Natural killer cell (primary cell): ENCODE measurements around the gene LGALS1. TPM values are rescaled to one million over a fixed set of nuclear protein-coding genes. Genes with fewer than 3 reads are reported as not detected.

Source experiments
- ATAC-seq, 3 donors: fragments of 150-1000 bp in 2 of 3; fragments of 200-7000 bp in 1 of 3; cut with Tn5 transposase; 1 replicate in 1 of 3; 2 replicates in 2 of 3; pipeline ENCODE4 v1.10.0; 2021; ENCODE audit warnings: mild to moderate bottlenecking in 2 of 3, moderate library complexity in 2 of 3
- DNase-seq, 2 donors: peaks; one replicate each; pipeline versions ENCODE4 v3.0.0 to v3.0.0-alpha.2; 2013 to 2021; ENCODE audit warnings: mixed read lengths in 1 of 2
- H3K27ac ChIP-seq: one replicate; pipeline ENCODE4 v1.5.1; 2013; ENCODE audit warnings: mild to moderate bottlenecking, low read length
- H3K27me3 ChIP-seq: one replicate; pipeline ENCODE4 v1.6.1; 2013; ENCODE audit warnings: low read length; ENCODE audit not compliant: control insufficient read depth, insufficient read depth
- H3K36me3 ChIP-seq: one replicate; pipeline ENCODE4 v1.6.1; 2013; ENCODE audit warnings: low read length; ENCODE audit not compliant: control insufficient read depth, insufficient read depth
- H3K4me1 ChIP-seq: one replicate; pipeline ENCODE4 v1.6.1; 2013; ENCODE audit warnings: low read length; ENCODE audit not compliant: control insufficient read depth, insufficient read depth
- H3K4me3 ChIP-seq: one replicate; pipeline ENCODE4 v1.5.1; 2013; ENCODE audit warnings: low read length
- H3K9me3 ChIP-seq: one replicate; pipeline ENCODE4 v1.6.1; 2013; ENCODE audit warnings: low read length; ENCODE audit not compliant: control insufficient read depth, insufficient read depth
- H3K27ac Mint-ChIP-seq, 2 donors: one replicate each; pipeline ENCODE4 v1.8.0; 2022; ENCODE audit warnings: mild to moderate bottlenecking in 2 of 2, mixed read lengths in 2 of 2, moderate library complexity in 1 of 2
- H3K27me3 Mint-ChIP-seq, 2 donors: one replicate each; pipeline ENCODE4 v1.8.0; 2022; ENCODE audit warnings: low read depth in 2 of 2, mixed read lengths in 2 of 2
- H3K36me3 Mint-ChIP-seq: one replicate; pipeline ENCODE4 v1.8.0; 2022; ENCODE audit warnings: mixed read lengths
- H3K4me1 Mint-ChIP-seq, 2 donors: one replicate each; pipeline ENCODE4 v1.8.0; 2022; ENCODE audit warnings: mixed read lengths in 2 of 2
- H3K4me3 Mint-ChIP-seq: one replicate; pipeline ENCODE4 v1.8.0; 2022; ENCODE audit warnings: mild to moderate bottlenecking, moderate library complexity, mixed read lengths
- H3K9me3 Mint-ChIP-seq, 2 donors: one replicate each; pipeline ENCODE4 v1.8.0; 2022; ENCODE audit warnings: mixed read lengths in 2 of 2
- CTCF ChIP-seq: fragments of 200-600 bp; IDR thresholded peaks from one replicate; pipeline ENCODE4 v1.8.0; 2022; ENCODE audit warnings: antibody characterized with exemption
- whole genome bisulfite sequencing: methylation state at CpG from one replicate; pipeline ENCODE4 v1.1.7; 2013; ENCODE audit warnings: missing lambda C conversion rate; ENCODE audit not compliant: insufficient coverage; 5-methylcytosine and 5-hydroxymethylcytosine counted together
- intact Hi-C: fragments of 100-400 bp; cut with micrococcal nuclease; formaldehyde crosslinking; loops from one replicate; pipeline ENCODE4 v1.14.2; 2022
- total RNA-seq, 4 donors: library from RNA; stranded (reverse); fragments of 120-200 nt in 1 of 4; gene quantifications; one replicate each; pipeline versions ENCODE4 v1.2.3 to v1.2.4, GENCODE V29; 2013 to 2022

The LGALS1 gene
- total RNA-seq, 3 donors from 2014 or later (not counting 1 experiment from before 2014, with no cell fraction given) = 195 to 218 (median 214) TPM

DNA sequence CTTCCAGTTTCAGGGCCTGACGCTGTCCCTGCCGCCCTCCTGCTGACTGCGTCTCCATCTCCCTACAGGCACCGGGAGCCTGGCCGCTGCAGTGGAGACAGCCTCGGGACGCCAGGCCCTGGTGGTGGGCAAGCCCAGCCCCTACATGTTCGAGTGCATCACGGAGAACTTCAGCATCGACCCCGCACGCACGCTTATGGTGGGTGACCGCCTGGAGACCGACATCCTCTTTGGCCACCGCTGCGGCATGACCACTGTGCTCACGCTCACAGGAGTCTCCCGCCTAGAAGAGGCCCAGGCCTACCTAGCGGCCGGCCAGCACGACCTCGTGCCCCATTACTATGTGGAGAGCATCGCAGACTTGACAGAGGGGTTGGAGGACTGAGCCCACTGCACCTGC lies 9.9 kb upstream of the LGALS1 start:
- no peak for TF ChIP-seq CTCF
- H3K4me1 ChIP-seq = peaks cover 22% of the 10 kb centered on the region
- no peaks in the 10 kb centered on the region for H3K27me3 ChIP-seq
- Mint-ChIP-seq H3K9me3 (no peaks in the 10 kb centered on the region), H3K36me3 (no peaks in the 10 kb centered on the region), H3K27me3 (no peaks in the 10 kb centered on the region), H3K4me3 (no peak overlapping the region), H3K4me1 (peaks cover 22 to 26% of the 10 kb centered on the region in 2 donors), H3K27ac (no peak overlapping the region)
- WGBS = 98% methylated on average over 24 of the region's 24 CpGs
- ATAC-seq = no peak
- H3K27ac ChIP-seq = no peak overlapping the region
- peaks cover 6% of the 10 kb centered on the region for H3K36me3 ChIP-seq
- H3K9me3 ChIP-seq = no peaks in the 10 kb centered on the region
- no peak overlapping the region for H3K4me3 ChIP-seq
- intact Hi-C loops = no loop called here
- DNase-seq = no peak

DNA sequence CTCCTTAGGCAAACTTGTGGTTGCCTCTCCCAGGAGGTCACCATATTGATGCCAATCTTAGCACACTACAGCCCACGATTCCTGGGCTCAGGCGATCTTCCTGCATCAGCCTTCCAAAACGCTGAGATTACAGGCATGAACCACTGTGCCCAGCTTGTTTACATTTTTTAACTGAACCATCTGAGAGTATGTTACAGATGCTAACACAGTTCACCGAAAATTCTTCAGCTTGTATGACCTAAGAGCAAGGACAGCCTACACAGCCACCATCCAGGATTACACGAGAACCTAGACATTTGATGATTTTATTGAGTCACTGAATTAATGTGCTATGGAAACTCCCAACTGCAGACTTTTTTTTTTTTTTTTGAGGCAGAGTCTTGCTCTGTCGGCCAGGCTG lies 5.8 kb upstream of the LGALS1 start:
- 86% methylated on average over 5 of the region's 6 CpGs for WGBS
- Histone ChIP-seq H3K36me3 (peaks cover 6% of the 10 kb centered on the region), H3K4me3 (no peak overlapping the region), H3K4me1 (peaks cover 29% of the 10 kb centered on the region), H3K27me3 (no peaks in the 10 kb centered on the region), H3K27ac (no peak overlapping the region), H3K9me3 (no peaks in the 10 kb centered on the region)
- Mint-ChIP-seq H3K36me3 (no peaks in the 10 kb centered on the region), H3K9me3 (no peaks in the 10 kb centered on the region), H3K4me1 (peaks cover 11 to 31% of the 10 kb centered on the region in 2 donors), H3K27ac (no peak overlapping the region), H3K4me3 (no peak overlapping the region), H3K27me3 (no peaks in the 10 kb centered on the region)
- no peak for TF ChIP-seq CTCF
- no peak for ATAC-seq
- no peak for DNase-seq
- intact Hi-C loops = no loop called here

GRCh38 chr22:37672206-37672919 lies 3.1 kb upstream of the LGALS1 start:
- WGBS = 39% methylated on average over 14 of the region's 15 CpGs
- H3K9me3 Mint-ChIP-seq = no peaks in the 10 kb centered on the region
- Histone ChIP-seq H3K4me1 (peaks cover 51% of the 10 kb centered on the region), H3K36me3 (no peaks in the 10 kb centered on the region), H3K27me3 (no peaks in the 10 kb centered on the region), H3K9me3 (no peaks in the 10 kb centered on the region), H3K4me3 (no peak overlapping the region), H3K27ac (no peak overlapping the region)
- H3K4me3 Mint-ChIP-seq = peak overlapping the region; percentile 25
- DNase-seq (peak in 1 of 2 donors; percentile 62), ATAC-seq (no peak)
- intact Hi-C loops = no loop called here
- H3K4me1 Mint-ChIP-seq = peaks cover 16 to 50% of the 10 kb centered on the region in 2 donors
- TF ChIP-seq CTCF = no peak
- H3K36me3 Mint-ChIP-seq = no peaks in the 10 kb centered on the region
- no peaks in the 10 kb centered on the region for H3K27me3 Mint-ChIP-seq
- peak overlapping the region in 1 of 2 donors; percentile 57 for H3K27ac Mint-ChIP-seq
